SK-N-SH (cell line): ENCODE measurements around the gene GFM1.

ENCODE experiments used
- CTCF ChIP-seq: fragments of 200-600 bp; sonication (generic); IDR thresholded peaks from 2 replicates; pipeline ENCODE4 v1.6.1; 2017; ENCODE audit warnings: antibody characterized with exemption, mild to moderate bottlenecking, moderate library complexity
- EP300 ChIP-seq, 2 experiments: IDR thresholded peaks; 2 replicates each; pipeline versions ENCODE4 v1.4.0 to v1.6.1; 2012; ENCODE audit warnings: borderline replicate concordance in 1 of 2, low read depth in 1 of 2, low read length in 1 of 2
- EZH2phosphoT487 ChIP-seq: fragments of 200-600 bp; sonication (generic); IDR thresholded peaks from 2 replicates; pipeline ENCODE4 v1.6.1; 2017; ENCODE audit warnings: low read depth, mixed run types, mild to moderate bottlenecking, antibody characterized with exemption, moderate library complexity, borderline replicate concordance
- FOSL2 ChIP-seq: IDR thresholded peaks from 2 replicates; pipeline ENCODE4 v1.4.0; 2012; ENCODE audit warnings: low read depth, mild to moderate bottlenecking, moderate library complexity, borderline replicate concordance
- FOXJ3 ChIP-seq: sonication (generic); formaldehyde crosslinking; IDR thresholded peaks from 2 replicates; pipeline ENCODE4 v1.5.1; 2020; ENCODE audit warnings: mild to moderate bottlenecking, missing genetic modification reagents
- GABPA ChIP-seq: IDR thresholded peaks from 2 replicates; pipeline ENCODE4 v1.4.0; 2012; ENCODE audit warnings: low read depth, mild to moderate bottlenecking
- POLR2AphosphoS5 ChIP-seq: IDR thresholded peaks from 2 replicates; pipeline ENCODE4 v1.6.1; 2012; ENCODE audit warnings: low read depth, low read length
- RAD21 ChIP-seq: IDR thresholded peaks from 2 replicates; pipeline ENCODE4 v1.6.1; 2012; ENCODE audit warnings: mild to moderate bottlenecking, low read length
- RCOR1 ChIP-seq: fragments of 150-350 bp; IDR thresholded peaks from 2 replicates; pipeline ENCODE4 v1.6.1; 2017; ENCODE audit warnings: antibody characterized with exemption, low read length
- RFX5 ChIP-seq: IDR thresholded peaks from 2 replicates; pipeline ENCODE4 v1.6.1; 2012; ENCODE audit warnings: mild to moderate bottlenecking, improper control_type of control experiment, low read length
- RXRA ChIP-seq: IDR thresholded peaks from 2 replicates; pipeline ENCODE4 v1.4.0; 2012; ENCODE audit warnings: low read depth, mild to moderate bottlenecking, borderline replicate concordance

DNA sequence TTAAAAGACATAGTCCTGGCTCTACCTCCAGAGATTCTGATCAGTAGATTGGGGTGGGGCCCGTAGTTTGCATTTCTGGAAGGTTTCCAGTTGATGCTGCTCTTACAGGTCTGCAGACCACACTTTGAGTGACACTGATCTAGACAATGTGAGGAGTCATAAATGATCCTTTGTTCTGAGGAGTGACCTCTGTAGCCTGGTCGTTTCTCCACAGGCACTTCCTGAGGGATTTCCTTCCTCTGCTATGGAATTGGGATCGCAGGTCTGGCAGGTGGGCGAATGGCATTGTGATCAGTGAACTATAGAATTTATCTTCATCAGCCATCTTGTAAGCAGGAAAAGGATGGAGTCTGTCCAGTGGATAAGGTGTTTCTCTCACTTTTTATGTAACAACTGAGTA, 5.5 kb downstream of the GFM1 start:
- TF ChIP-seq RXRA = no peak
- no peak for TF ChIP-seq RAD21
- TF ChIP-seq CTCF = no peak
- TF ChIP-seq POLR2AphosphoS5 = no peak
- TF ChIP-seq EZH2phosphoT487 = no peak
- TF ChIP-seq GABPA = no peak
- no peak for TF ChIP-seq FOSL2
- no peak for TF ChIP-seq RFX5
- TF ChIP-seq RCOR1 = no peak
- TF ChIP-seq FOXJ3 (CRISPR knock-in tag) = no peak
- no peak for TF ChIP-seq EP300 (IDR thresholded peaks at IDR 0.05; ENCODE audit: borderline replicate concordance in 1 of 2, low read depth in 1 of 2, low read length in 1 of 2)
